GM12892 (cell line): ENCODE data around the gene FBXL13.

Experiments
- POLR2AphosphoS5 ChIP-seq: IDR thresholded peaks from 2 replicates; pipeline ENCODE4 v1.6.1; 2011; ENCODE audit warnings: low read depth, low read length, control low read depth
- TAF1 ChIP-seq: IDR thresholded peaks from 2 replicates; pipeline ENCODE4 v1.6.1; 2011; ENCODE audit warnings: low read depth, mild to moderate bottlenecking, control low read depth, low read length, borderline replicate concordance

DNA sequence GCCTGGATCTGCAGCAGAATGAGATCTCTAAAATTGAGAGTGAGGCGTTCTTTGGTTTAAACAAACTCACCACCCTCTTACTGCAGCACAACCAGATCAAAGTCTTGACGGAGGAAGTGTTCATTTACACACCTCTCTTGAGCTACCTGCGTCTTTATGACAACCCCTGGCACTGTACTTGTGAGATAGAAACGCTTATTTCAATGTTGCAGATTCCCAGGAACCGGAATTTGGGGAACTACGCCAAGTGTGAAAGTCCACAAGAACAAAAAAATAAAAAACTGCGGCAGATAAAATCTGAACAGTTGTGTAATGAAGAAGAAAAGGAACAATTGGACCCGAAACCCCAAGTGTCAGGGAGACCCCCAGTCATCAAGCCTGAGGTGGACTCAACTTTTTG is 140.4 kb downstream of the FBXL13 start:
- TF ChIP-seq TAF1 = no peak
- no peak for TF ChIP-seq POLR2AphosphoS5
